Erythroblast (primary cell): ENCODE results near the gene SCG3.

ENCODE experiments used
- GATA1 ChIP-seq: IDR thresholded peaks from 2 replicates; pipeline ENCODE4 v1.6.1; 2011; ENCODE audit warnings: low read depth, mild to moderate bottlenecking, control low read depth, low read length, moderate library complexity
- POLR2A ChIP-seq: IDR thresholded peaks from 2 replicates; pipeline ENCODE4 v1.6.1; 2011; ENCODE audit warnings: mild to moderate bottlenecking, low read length

GRCh38 chr15:51768018-51768417 is 86.7 kb downstream of the SCG3 start:
- TF ChIP-seq POLR2A (no peak), GATA1 (no peak)
